ENCODE results near the gene MAT2B. TPM values are rescaled to one million over a fixed set of nuclear protein-coding genes. Genes with fewer than 3 reads are reported as not detected.

MAT2B gene
- total RNA-seq, 2 experiments from 2014 or later: 33.0 to 34.7 TPM

- DNase-seq (peak in 1 of 14 experiments; percentile 39), ATAC-seq (ENCODE audit: poor library complexity) (no peak)
- no peak overlapping the region for H3K27ac ChIP-seq (ENCODE audit: low read depth in 1 of 2, low read length in 2 of 2)
- no peaks in the 10 kb centered on the region for H3K4me1 ChIP-seq (ENCODE audit: insufficient read depth, low read length)
- Mint-ChIP-seq H3K36me3 (ENCODE audit: low read depth) (no peaks in the 10 kb centered on the region), H3K27me3 (peaks cover 12% of the 10 kb centered on the region), H3K4me1 (ENCODE audit: low read depth) (no peaks in the 10 kb centered on the region), H3K9me3 (no peaks in the 10 kb centered on the region), H3K27ac (no peak overlapping the region), H3K4me3 (no peak overlapping the region)
- peaks cover 0 to 4% of the 10 kb centered on the region in 2 experiments for H3K27me3 ChIP-seq (ENCODE audit: control insufficient read depth in 1 of 2, insufficient read depth in 2 of 2, low read length in 2 of 2)
- H3K9me3 ChIP-seq (ENCODE audit: control insufficient read depth in 1 of 2, insufficient read depth in 1 of 2, low read length in 2 of 2): no peaks in the 10 kb centered on the region
- intact Hi-C loops (cut with DNase I, micrococcal nuclease): no loop called here
- no peaks in the 10 kb centered on the region for H3K36me3 ChIP-seq (ENCODE audit: insufficient read depth, low read length)
- ChIA-PET POLR2A (no interaction called here), CTCF (no interaction called here)
- H3K4me3 ChIP-seq (ENCODE audit: low read length): no peak overlapping the region
- TF ChIP-seq CTCF (IDR thresholded peaks at IDR 0.05): no peak
These were observed 43.2 kb downstream of the MAT2B start for GRCh38 chr5:163548649-163549048.

GRCh38 chr5:163551156-163551555 is 45.7 kb downstream of the MAT2B start:
- Histone ChIP-seq H3K9me3 (ENCODE audit: control insufficient read depth in 1 of 2, insufficient read depth in 1 of 2, low read length in 2 of 2) (no peaks in the 10 kb centered on the region), H3K36me3 (ENCODE audit: insufficient read depth, low read length) (no peaks in the 10 kb centered on the region), H3K4me1 (ENCODE audit: insufficient read depth, low read length) (no peaks in the 10 kb centered on the region), H3K27me3 (ENCODE audit: control insufficient read depth in 1 of 2, insufficient read depth in 2 of 2, low read length in 2 of 2) (peaks cover 0 to 4% of the 10 kb centered on the region in 2 experiments), H3K4me3 (ENCODE audit: low read length) (no peak overlapping the region), H3K27ac (ENCODE audit: low read depth in 1 of 2, low read length in 2 of 2) (no peak overlapping the region)
- H3K27ac Mint-ChIP-seq: no peak overlapping the region
- CTCF ChIA-PET: no interaction called here
- H3K9me3 Mint-ChIP-seq: no peaks in the 10 kb centered on the region
- H3K27me3 Mint-ChIP-seq: peaks cover 16% of the 10 kb centered on the region
- no peaks in the 10 kb centered on the region for H3K4me1 Mint-ChIP-seq (ENCODE audit: low read depth)
- no peak overlapping the region for H3K4me3 Mint-ChIP-seq
- no peak for DNase-seq
- no peaks in the 10 kb centered on the region for H3K36me3 Mint-ChIP-seq (ENCODE audit: low read depth)
- no peak for TF ChIP-seq CTCF (IDR thresholded peaks at IDR 0.05)
- POLR2A ChIA-PET: no interaction called here
- ATAC-seq (ENCODE audit: poor library complexity): no peak
- intact Hi-C loops (cut with DNase I, micrococcal nuclease): loop anchor here in 1 of 2 experiments (5.0 kb wide), 1 partner anchor 539 kb away; no protein-coding TSS in a partner anchor

- Mint-ChIP-seq H3K9me3 (peaks cover 2% of the 10 kb centered on the region), H3K27me3 (peaks cover 24% of the 10 kb centered on the region), H3K27ac (no peak overlapping the region), H3K36me3 (ENCODE audit: low read depth) (no peaks in the 10 kb centered on the region), H3K4me3 (no peak overlapping the region), H3K4me1 (ENCODE audit: low read depth) (no peaks in the 10 kb centered on the region)
- peaks cover 0 to 4% of the 10 kb centered on the region in 2 experiments for H3K27me3 ChIP-seq (ENCODE audit: control insufficient read depth in 1 of 2, insufficient read depth in 2 of 2, low read length in 2 of 2)
- H3K4me1 ChIP-seq (ENCODE audit: insufficient read depth, low read length): no peaks in the 10 kb centered on the region
- intact Hi-C loops (cut with DNase I, micrococcal nuclease): loop anchor here in 1 of 2 experiments (5.0 kb wide), 1 partner anchor 540 kb away; no protein-coding TSS in a partner anchor
- ChIA-PET CTCF (no interaction called here), POLR2A (no interaction called here)
- ATAC-seq (ENCODE audit: poor library complexity) (no peak), DNase-seq (no peak)
- H3K36me3 ChIP-seq (ENCODE audit: insufficient read depth, low read length): no peaks in the 10 kb centered on the region
- no peak for TF ChIP-seq CTCF (IDR thresholded peaks at IDR 0.05)
- H3K9me3 ChIP-seq (ENCODE audit: control insufficient read depth in 1 of 2, insufficient read depth in 1 of 2, low read length in 2 of 2): no peaks in the 10 kb centered on the region
- H3K4me3 ChIP-seq (ENCODE audit: low read length): no peak overlapping the region
- H3K27ac ChIP-seq (ENCODE audit: low read depth in 1 of 2, low read length in 2 of 2): no peak overlapping the region
These were observed 47.1 kb downstream of the MAT2B start for GRCh38 chr5:163552536-163552935.
